Caco-2 (cell line): ENCODE measurements around the gene GGCT. TPM values are rescaled to one million over a fixed set of nuclear protein-coding genes. Genes with fewer than 3 reads are reported as not detected.

Source experiments
- BruUV-seq: library from RNA; stranded (reverse); fragments of 400-500 nt; replicated peaks from 2 replicates; lab custom pipeline; 2021; lab: Mats Ljungman, UMichigan
- CTCF ChIA-PET: fragments of 300-600 bp; sonication (Branson Sonifier 250); formaldehyde crosslinking; loops from one replicate; lab custom pipeline; 2022; ENCODE audit warnings: antibody characterized with exemption; lab: Charles Lee
- POLR2A ChIA-PET: fragments of 300-600 bp; sonication (Branson Sonifier 250); formaldehyde crosslinking; loops from one replicate; lab custom pipeline; 2022; ENCODE audit warnings: antibody characterized with exemption; lab: Charles Lee
- DNase-seq, 2 experiments: peaks; one replicate each; pipeline versions ENCODE4 v3.0.0 to v3.0.0-alpha.2; 2020 to 2022
- H3K27me3 ChIP-seq: replicated peaks from 2 replicates; pipeline ENCODE4 v1.6.0; 2011; ENCODE audit warnings: low read length; ENCODE audit not compliant: control insufficient read depth, insufficient read depth
- H3K36me3 ChIP-seq: 2 replicates; pipeline ENCODE4 v1.5.1; 2011; ENCODE audit warnings: low read length; ENCODE audit not compliant: control insufficient read depth, insufficient read depth
- H3K4me1 ChIP-seq: fragments of 250-450 bp; sonication (Bioruptor Pico); 2 replicates; pipeline ENCODE4 v1.5.1; 2020; ENCODE audit warnings: mild to moderate bottlenecking
- H3K4me3 ChIP-seq: 2 replicates; pipeline ENCODE4 v1.5.1; 2011; ENCODE audit warnings: low read depth, mild to moderate bottlenecking, control low read depth, low read length
- H3K9me3 ChIP-seq: fragments of 250-450 bp; sonication (Bioruptor Pico); 2 replicates; pipeline ENCODE4 v1.5.1; 2020; ENCODE audit warnings: mild to moderate bottlenecking, moderate library complexity
- H3K27ac Mint-ChIP-seq: one replicate; pipeline ENCODE4 v1.8.0; 2022; ENCODE audit warnings: mixed read lengths; ENCODE audit not compliant: unreplicated experiment
- H3K27me3 Mint-ChIP-seq: one replicate; pipeline ENCODE4 v1.8.0; 2022; ENCODE audit warnings: mixed read lengths; ENCODE audit not compliant: insufficient read depth, unreplicated experiment
- H3K36me3 Mint-ChIP-seq: one replicate; pipeline ENCODE4 v1.8.0; 2022; ENCODE audit warnings: mild to moderate bottlenecking, mixed read lengths; ENCODE audit not compliant: insufficient read depth, unreplicated experiment
- H3K4me1 Mint-ChIP-seq: one replicate; pipeline ENCODE4 v1.8.0; 2022; ENCODE audit warnings: low read depth, mixed read lengths; ENCODE audit not compliant: unreplicated experiment
- H3K4me3 Mint-ChIP-seq: one replicate; pipeline ENCODE4 v1.8.0; 2022; ENCODE audit warnings: mild to moderate bottlenecking, moderate library complexity, mixed read lengths; ENCODE audit not compliant: unreplicated experiment
- H3K9me3 Mint-ChIP-seq: one replicate; pipeline ENCODE4 v1.8.0; 2022; ENCODE audit warnings: mixed read lengths; ENCODE audit not compliant: unreplicated experiment
- intact Hi-C: fragments of 100-400 bp; cut with micrococcal nuclease; formaldehyde crosslinking; loops from one replicate; pipeline ENCODE4 v1.10.0; 2022; ENCODE audit not compliant: unreplicated experiment
- total RNA-seq: library from RNA; stranded (reverse); gene quantifications from 2 replicates; pipeline ENCODE4 v1.2.3, GENCODE V29; 2022
- TF ChIP-seq, protein P1 (sequence below), 2 experiments: fragments of 200-600 bp in 1 of 2; IDR thresholded peaks; 1 replicate in 1 of 2; 2 replicates in 1 of 2; pipeline versions ENCODE4 v1.5.1 to v1.8.0; 2011 to 2022; ENCODE audit warnings: antibody characterized with exemption in 1 of 2, control low read depth in 1 of 2, inconsistent platforms in 1 of 2, low read depth in 1 of 2, low read length in 1 of 2, mild to moderate bottlenecking in 1 of 2, moderate library complexity in 1 of 2; ENCODE audit not compliant: insufficient read depth in 1 of 2, severe bottlenecking in 1 of 2, unreplicated experiment in 1 of 2

The GGCT gene
- total RNA-seq, 1 experiment from 2014 or later, result 75.2 TPM

DNA sequence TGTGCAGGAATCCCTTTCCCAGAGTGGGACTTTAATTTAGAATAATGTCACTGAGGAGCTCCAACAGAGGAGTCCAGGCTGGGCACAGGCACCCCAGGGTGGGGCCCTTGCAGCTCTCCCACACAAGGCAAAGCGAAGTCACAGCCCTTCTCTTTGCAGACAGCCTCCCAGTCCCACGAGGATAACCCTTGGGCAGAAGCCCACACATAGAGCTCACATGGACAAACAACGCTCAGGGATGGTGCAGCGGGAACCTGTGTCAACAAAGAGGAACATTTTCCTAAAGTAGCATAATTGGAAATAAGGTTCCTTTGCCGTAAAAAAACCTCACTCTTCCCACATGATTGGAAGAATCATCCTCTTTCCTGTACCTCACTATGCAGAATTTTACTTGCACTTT is 29.3 kb upstream of the GGCT start:
- H3K4me1 ChIP-seq, result no peaks in the 10 kb centered on the region
- H3K27me3 Mint-ChIP-seq, result no peaks in the 10 kb centered on the region
- no peak overlapping the region for H3K27ac Mint-ChIP-seq
- BruUV-seq, result no TSS peak
- no peaks in the 10 kb centered on the region for H3K4me1 Mint-ChIP-seq
- TF ChIP-seq, protein P1, sequence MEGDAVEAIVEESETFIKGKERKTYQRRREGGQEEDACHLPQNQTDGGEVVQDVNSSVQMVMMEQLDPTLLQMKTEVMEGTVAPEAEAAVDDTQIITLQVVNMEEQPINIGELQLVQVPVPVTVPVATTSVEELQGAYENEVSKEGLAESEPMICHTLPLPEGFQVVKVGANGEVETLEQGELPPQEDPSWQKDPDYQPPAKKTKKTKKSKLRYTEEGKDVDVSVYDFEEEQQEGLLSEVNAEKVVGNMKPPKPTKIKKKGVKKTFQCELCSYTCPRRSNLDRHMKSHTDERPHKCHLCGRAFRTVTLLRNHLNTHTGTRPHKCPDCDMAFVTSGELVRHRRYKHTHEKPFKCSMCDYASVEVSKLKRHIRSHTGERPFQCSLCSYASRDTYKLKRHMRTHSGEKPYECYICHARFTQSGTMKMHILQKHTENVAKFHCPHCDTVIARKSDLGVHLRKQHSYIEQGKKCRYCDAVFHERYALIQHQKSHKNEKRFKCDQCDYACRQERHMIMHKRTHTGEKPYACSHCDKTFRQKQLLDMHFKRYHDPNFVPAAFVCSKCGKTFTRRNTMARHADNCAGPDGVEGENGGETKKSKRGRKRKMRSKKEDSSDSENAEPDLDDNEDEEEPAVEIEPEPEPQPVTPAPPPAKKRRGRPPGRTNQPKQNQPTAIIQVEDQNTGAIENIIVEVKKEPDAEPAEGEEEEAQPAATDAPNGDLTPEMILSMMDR (IDR thresholded peaks at IDR 0.05; ENCODE audit: insufficient read depth in 1 of 2, low read depth in 1 of 2, low read length in 1 of 2, severe bottlenecking in 1 of 2, unreplicated experiment in 1 of 2), result no peak
- no peaks in the 10 kb centered on the region for H3K36me3 Mint-ChIP-seq
- H3K4me3 ChIP-seq, result no peak overlapping the region
- no peaks in the 10 kb centered on the region for H3K36me3 ChIP-seq
- no peaks in the 10 kb centered on the region for H3K9me3 ChIP-seq
- intact Hi-C loops, result no loop called here
- ChIA-PET POLR2A (no interaction called here), CTCF (no interaction called here)
- peaks cover 10% of the 10 kb centered on the region for H3K9me3 Mint-ChIP-seq
- H3K4me3 Mint-ChIP-seq, result no peak overlapping the region
- DNase-seq, result no peak
- no peaks in the 10 kb centered on the region for H3K27me3 ChIP-seq

DNA sequence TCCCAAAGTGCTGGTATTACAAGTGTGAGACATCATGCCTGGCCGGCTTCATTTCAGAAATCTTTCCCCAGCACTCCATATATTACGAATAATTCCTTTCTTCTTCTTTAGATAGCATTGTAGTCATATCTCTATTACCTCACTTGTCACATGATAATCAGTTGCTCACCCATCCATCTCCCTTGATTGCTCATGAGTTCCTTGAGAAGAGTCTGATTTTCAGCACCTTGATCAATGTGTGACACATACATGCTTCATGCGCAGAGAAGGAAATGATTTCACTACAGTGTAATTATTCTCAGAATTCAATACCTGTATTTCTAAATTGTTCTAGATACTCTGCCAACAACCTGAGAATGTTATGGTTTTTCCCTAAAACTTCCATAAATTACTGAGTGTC is 26.7 kb upstream of the GGCT start:
- TF ChIP-seq, protein P1 (IDR thresholded peaks at IDR 0.05; ENCODE audit: insufficient read depth in 1 of 2, low read depth in 1 of 2, low read length in 1 of 2, severe bottlenecking in 1 of 2, unreplicated experiment in 1 of 2), result no peak
- intact Hi-C loops, result no loop called here
- H3K9me3 ChIP-seq, result no peaks in the 10 kb centered on the region

DNA sequence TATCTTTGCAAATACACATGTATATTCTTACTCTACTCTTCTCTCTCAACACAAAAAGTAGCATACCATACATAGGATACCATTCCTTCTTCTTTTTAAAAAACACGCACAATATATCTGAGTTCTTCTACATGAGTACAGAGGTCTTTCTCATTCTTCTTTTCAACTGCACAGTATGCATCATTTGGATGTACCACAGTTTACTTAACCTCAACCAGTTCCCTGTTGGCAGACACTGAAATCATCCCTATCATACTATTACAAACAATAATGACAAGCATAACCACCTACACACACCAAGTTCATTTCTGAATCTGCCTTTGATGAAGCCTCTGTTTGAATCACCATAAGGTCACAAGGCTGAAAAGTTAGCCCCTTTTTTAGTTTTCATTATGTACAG is 25.7 kb upstream of the GGCT start:
- CTCF ChIA-PET, result no interaction called here
- no peaks in the 10 kb centered on the region for H3K36me3 Mint-ChIP-seq
- no peaks in the 10 kb centered on the region for H3K27me3 Mint-ChIP-seq
- POLR2A ChIA-PET, result no interaction called here
- H3K4me1 ChIP-seq, result 0 out of 2 replicates have a peak, but pooled peaks cover 5% of the 10 kb centered on the region
- no peaks in the 10 kb centered on the region for H3K9me3 Mint-ChIP-seq
- no peak overlapping the region for H3K27ac Mint-ChIP-seq
- H3K27me3 ChIP-seq, result no peaks in the 10 kb centered on the region
- TF ChIP-seq, protein P1 (IDR thresholded peaks at IDR 0.05; ENCODE audit: insufficient read depth in 1 of 2, low read depth in 1 of 2, low read length in 1 of 2, severe bottlenecking in 1 of 2, unreplicated experiment in 1 of 2), result no peak
- no peaks in the 10 kb centered on the region for H3K4me1 Mint-ChIP-seq
- DNase-seq, result no peak
- no peak overlapping the region for H3K4me3 ChIP-seq
- H3K9me3 ChIP-seq, result no peaks in the 10 kb centered on the region
- no peaks in the 10 kb centered on the region for H3K36me3 ChIP-seq
- intact Hi-C loops, result no loop called here
- H3K4me3 Mint-ChIP-seq, result no peak overlapping the region
- no TSS peak for BruUV-seq

More for the DNA sequence above, 26.7 kb upstream of the GGCT start:
- no peaks in the 10 kb centered on the region for H3K27me3 Mint-ChIP-seq
- no TSS peak for BruUV-seq
- no peaks in the 10 kb centered on the region for H3K9me3 Mint-ChIP-seq
- CTCF ChIA-PET, result no interaction called here
- H3K4me3 ChIP-seq, result no peak overlapping the region
- no peaks in the 10 kb centered on the region for H3K36me3 Mint-ChIP-seq
- no peak for DNase-seq
- POLR2A ChIA-PET, result no interaction called here
- no peaks in the 10 kb centered on the region for H3K4me1 ChIP-seq
- H3K27me3 ChIP-seq, result no peaks in the 10 kb centered on the region
- H3K4me1 Mint-ChIP-seq, result no peaks in the 10 kb centered on the region
- H3K27ac Mint-ChIP-seq, result no peak overlapping the region
- no peaks in the 10 kb centered on the region for H3K36me3 ChIP-seq
- no peak overlapping the region for H3K4me3 Mint-ChIP-seq
